Right ventricle myocardium superior (tissue), 1 donor: ENCODE results near the gene DPYSL5. TPM values are rescaled to one million over a fixed set of nuclear protein-coding genes. Genes with fewer than 3 reads are reported as not detected.

Experiments used
- ATAC-seq: fragments of 200-7000 bp; cut with Tn5 transposase; one replicate; pipeline ENCODE4 v1.9.1; 2020; ENCODE audit warnings: mild to moderate bottlenecking; ENCODE audit not compliant: poor library complexity
- DNase-seq: peaks from one replicate; pipeline ENCODE4 v3.0.0-alpha.2; 2020
- intact Hi-C: fragments of 100-400 bp; cut with DNase I; formaldehyde crosslinking; loops from one replicate; pipeline ENCODE4 v1.11.2; 2022
- total RNA-seq: library from RNA; stranded (reverse); fragmentation: NEBNext Ultra II Directional; extraction: Animal tissue kit (Norgen Biotek cat#: 25700); gene quantifications from one replicate; pipeline ENCODE4 v1.2.1, GENCODE V29; 2021
- donor health status: DM: no; HTN: yes; CAD: no; lungs with severe emphysema.

DPYSL5 gene
- total RNA-seq, 1 donor from 2014 or later = not detected

DNA sequence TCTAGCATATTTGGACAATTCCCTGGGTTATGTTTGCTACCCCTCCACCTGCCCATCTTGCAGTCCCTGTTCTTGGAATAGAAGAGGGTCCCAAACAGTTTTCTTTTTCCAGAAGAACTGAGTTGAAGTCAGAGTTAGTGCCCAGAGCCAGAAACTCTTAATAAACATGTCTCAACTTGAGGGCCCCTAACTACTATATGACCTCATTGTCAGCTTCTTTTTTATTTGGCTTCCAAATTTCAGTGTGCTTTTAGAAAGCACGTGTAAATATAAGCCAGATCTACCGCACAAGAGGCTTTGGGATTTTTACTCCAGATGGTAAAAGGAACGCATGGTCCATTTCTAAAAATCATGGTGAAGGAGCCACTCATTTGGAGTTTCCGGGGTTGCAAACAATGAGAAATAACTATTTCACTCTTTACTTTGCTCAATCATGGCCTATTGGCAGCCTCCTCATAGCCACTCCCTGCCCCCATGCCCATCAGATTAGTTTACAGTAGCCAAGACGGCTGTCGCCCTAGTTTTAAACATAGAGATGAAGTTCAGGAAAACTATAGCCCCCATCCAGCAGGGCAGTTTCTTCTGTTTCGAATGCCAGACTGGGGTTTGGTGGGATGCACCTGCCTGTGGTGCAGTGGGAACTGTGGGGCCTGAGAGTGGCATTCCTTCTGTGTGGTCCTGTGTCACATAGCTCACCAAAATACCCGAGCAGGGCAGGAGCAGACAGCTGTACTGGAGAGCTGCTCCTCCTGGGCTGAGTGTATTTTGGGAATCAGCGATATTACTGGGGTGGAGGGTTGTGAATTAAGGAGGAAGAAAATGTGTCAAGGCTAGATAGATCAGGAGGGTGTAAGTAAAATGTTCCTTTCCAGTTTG is 124.2 kb downstream of the DPYSL5 start:
- intact Hi-C loops = no loop called here
- DNase-seq (no peak), ATAC-seq (peak; percentile 42)

DNA sequence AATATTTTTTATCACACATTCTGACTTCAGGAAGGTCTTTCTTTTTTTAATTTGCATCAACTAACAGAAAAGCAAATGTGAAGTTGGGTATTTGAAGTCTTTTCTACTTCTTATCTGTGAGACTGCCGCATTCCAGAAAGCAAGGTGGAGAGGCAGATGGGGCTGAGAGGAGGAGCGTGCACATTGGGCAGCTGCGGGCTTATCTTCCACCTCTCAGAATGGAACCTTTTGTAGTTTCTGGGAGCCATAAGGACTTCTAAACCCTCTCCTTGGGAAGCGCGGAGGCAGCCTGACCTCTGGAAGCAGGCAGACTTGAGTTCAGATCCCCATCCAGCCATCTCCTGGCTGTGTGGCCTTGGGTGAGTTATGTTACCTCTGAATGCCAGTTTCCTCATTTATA is 126.4 kb downstream of the DPYSL5 start:
- DNase-seq (no peak), ATAC-seq (no peak)
- intact Hi-C loops = no loop called here

- intact Hi-C loops = no loop called here
- ATAC-seq (no peak), DNase-seq (no peak)
Observed at GRCh38 chr2:26975102-26975501, 127.2 kb downstream of the DPYSL5 start.

DNA sequence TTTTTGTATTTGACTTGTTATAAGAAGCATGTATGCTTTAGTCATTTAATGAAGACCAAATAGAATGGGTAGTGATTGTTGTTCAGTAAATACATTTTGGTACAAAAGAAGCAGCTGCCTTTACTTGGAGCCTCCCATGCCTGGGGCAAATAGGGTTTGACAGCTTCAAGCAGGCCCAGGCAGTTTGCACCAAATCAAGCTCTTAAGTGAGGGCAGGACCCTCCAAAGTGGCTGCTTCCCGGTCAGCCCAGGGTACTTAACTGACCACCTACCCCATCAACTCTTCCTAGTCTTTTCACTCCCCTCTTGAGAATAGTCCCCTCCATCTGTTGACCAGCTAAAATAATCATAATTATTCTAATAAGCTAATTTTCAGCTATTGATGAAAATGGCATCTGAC is 127.7 kb downstream of the DPYSL5 start:
- ATAC-seq (no peak), DNase-seq (no peak)
- intact Hi-C loops = no loop called here

- no peak for ATAC-seq
- no peak for DNase-seq
- intact Hi-C loops = no loop called here
Observed at GRCh38 chr2:26976237-26976636, 128.3 kb downstream of the DPYSL5 start.

DNA sequence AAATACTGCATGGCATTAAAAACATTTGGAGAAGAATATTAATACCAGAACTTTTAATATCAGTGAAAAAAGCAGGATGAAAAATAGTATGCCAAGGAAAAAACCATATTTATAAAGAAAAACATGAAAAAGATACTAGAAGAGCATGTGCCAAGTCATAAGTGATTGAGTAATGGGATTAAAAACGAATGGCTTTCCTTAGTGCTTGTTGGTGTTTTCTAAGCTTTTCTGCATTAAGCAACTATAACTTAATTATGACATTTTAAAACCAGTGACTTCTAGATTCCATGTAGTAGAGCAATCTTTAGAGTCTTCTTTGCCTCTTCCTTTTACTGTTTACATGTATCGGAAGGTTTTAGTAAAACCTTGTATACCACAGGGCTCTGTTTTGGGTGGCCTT is 129.1 kb downstream of the DPYSL5 start:
- intact Hi-C loops = no loop called here
- DNase-seq = no peak
- no peak for ATAC-seq

GRCh38 chr2:26978061-26978596 is 130.2 kb downstream of the DPYSL5 start:
- peak; percentile 49 for DNase-seq
- peak; percentile 49 for ATAC-seq
- intact Hi-C loops = no loop called here

DNA sequence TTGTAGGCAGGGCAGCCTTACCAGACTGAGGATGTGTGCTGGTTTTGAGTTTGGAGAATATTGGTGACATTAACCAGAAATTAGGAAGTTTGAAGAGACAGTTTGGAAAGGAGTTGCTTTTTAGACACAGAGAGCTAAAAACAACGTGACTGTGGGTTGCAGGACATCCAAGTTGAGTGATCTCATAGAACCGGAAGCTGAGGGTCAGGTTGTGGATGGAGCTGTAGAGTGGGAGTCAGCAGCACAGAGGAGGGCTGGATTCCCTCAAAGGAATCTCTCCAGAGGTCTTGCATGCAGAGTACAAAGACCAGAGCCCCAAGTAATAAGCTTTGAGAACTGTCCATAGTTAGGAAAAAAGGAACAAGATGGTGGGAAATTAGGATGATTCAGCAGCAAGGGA is 131.8 kb downstream of the DPYSL5 start:
- intact Hi-C loops = no loop called here
- ATAC-seq (no peak), DNase-seq (no peak)

DNA sequence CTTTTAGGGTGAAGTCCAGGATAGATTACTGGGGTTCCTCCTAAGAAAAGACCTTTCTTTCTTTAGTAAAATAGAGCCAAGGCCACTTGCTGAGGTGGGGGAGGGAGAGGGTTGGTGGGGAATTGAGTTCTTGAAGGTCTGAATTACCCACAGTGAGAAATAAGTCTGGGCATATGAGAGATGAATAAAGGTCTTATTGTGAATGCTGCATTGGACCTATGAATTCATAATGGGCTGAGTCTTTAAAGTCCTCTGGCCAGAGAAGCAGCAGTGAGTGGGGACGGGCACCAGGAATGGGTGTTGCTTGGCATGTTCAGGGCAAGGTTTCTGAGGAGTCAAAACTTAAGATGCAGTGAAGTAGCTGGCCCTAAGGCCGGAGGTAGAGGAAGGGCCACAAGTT is 133.0 kb downstream of the DPYSL5 start:
- DNase-seq (no peak), ATAC-seq (no peak)
- intact Hi-C loops = no loop called here

- peak; percentile 75 for DNase-seq
- intact Hi-C loops = no loop called here
Observed at GRCh38 chr2:26982102-26982742, 134.3 kb downstream of the DPYSL5 start.

DNA sequence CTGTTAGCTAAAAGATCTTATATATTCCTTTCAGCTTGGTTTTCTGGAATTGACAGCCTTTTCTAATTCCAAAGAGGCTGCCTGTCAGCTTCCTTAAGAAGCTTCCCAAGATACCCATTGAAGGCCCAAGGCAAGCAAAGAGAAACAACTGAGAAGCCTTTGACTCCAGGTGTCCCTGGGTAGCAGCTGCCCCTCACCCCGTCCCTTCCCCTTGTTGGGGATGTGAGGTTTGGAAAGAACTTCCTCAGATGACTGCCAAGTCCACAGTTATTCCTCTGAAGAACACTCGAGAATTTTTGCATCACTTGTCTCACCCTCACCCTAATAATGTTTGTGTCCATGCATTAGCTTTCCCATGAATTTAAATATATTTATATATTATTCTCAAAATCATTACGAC is 135.8 kb downstream of the DPYSL5 start:
- intact Hi-C loops = no loop called here
- ATAC-seq (no peak), DNase-seq (no peak)

More at GRCh38 chr2:26982102-26982742, 134.3 kb downstream of the DPYSL5 start:
- peak; percentile 91 for ATAC-seq

DNA sequence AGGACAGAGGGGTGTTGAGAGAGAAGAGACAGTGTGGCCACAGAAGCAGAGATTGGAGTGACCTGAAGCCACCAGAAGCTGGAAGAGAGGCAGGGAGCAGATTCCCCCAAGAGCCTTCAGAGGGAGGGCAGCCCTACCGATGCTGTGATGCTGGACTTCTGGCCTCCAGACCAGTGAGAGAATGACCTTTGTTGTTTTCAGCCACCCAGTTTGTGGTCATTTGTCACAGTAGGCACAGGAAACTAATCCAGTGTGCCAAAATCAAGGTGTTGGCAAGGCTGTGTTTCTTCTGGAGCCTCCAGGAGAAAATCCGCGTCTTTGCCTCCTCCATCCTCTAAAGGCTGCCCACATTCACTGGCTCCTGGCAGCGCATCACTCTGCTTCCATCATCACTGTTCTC is 137.9 kb downstream of the DPYSL5 start:
- DNase-seq (no peak), ATAC-seq (no peak)
- intact Hi-C loops = no loop called here

- ATAC-seq = no peak
- no peak for DNase-seq
- intact Hi-C loops = no loop called here
Observed at GRCh38 chr2:26986576-26986975, 138.6 kb downstream of the DPYSL5 start.

GRCh38 chr2:26988058-26988860 is 140.3 kb downstream of the DPYSL5 start:
- intact Hi-C loops = no loop called here

DNA sequence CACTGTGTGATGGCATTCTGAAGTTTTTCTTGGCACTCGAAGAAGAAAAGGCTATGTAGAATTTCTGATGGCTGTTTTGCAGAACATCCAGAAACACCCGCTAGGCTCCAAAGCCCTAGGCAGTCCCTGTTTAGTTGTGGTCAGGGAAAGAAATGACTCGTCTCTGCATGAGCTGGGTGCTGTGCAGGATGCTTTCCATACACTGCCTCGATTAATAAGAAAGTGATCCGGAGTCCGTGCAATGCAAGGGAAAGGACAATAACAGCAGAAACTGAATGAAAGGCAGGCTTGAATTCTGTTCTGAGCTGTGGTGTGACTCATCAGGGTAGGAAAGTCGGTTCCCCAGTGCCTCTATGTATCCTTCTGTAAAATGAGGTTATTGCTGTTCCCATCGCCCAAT is 141.2 kb downstream of the DPYSL5 start:
- intact Hi-C loops = no loop called here
- no peak for ATAC-seq
- no peak for DNase-seq

More at GRCh38 chr2:26988058-26988860, 140.3 kb downstream of the DPYSL5 start:
- ATAC-seq (no peak), DNase-seq (no peak)

- no peak for DNase-seq
- ATAC-seq = no peak
- intact Hi-C loops = no loop called here
Observed at GRCh38 chr2:26991717-26992116, 143.8 kb downstream of the DPYSL5 start.

- ATAC-seq (no peak), DNase-seq (no peak)
- intact Hi-C loops = no loop called here
Observed at GRCh38 chr2:26993768-26994167, 145.8 kb downstream of the DPYSL5 start.

GRCh38 chr2:26994983-26995382 is 147.1 kb downstream of the DPYSL5 start:
- intact Hi-C loops = no loop called here
- ATAC-seq = no peak
- no peak for DNase-seq

GRCh38 chr2:26997394-26997793 is 149.5 kb downstream of the DPYSL5 start:
- DNase-seq (no peak), ATAC-seq (no peak)
- intact Hi-C loops = no loop called here
